Liver (tissue), 9 donors: ENCODE results near the gene PTER. TPM values are rescaled to one million over a fixed set of nuclear protein-coding genes. Genes with fewer than 3 reads are reported as not detected.

Experiments
- DNase-seq: peaks from one replicate; pipeline ENCODE4 v3.0.0-alpha.2; 2017; ENCODE audit warnings: low spot score
- H3K27ac ChIP-seq, 2 donors: one replicate each; pipeline ENCODE4 v1.7.0; 2013; ENCODE audit warnings: inconsistent platforms in 2 of 2, low read length in 2 of 2, control low read depth in 1 of 2, low read depth in 1 of 2, mild to moderate bottlenecking in 1 of 2
- H3K27me3 ChIP-seq, 4 donors: one replicate each; pipeline versions ENCODE4 v1.6.1 to v1.7.0; 2013; ENCODE audit warnings: low read length in 3 of 4, inconsistent platforms in 1 of 4, mild to moderate bottlenecking in 1 of 4, moderate library complexity in 1 of 4; ENCODE audit not compliant: control insufficient read depth in 4 of 4, insufficient read depth in 4 of 4
- H3K36me3 ChIP-seq, 4 donors: one replicate each; pipeline versions ENCODE4 v1.6.1 to v1.7.0; 2013; ENCODE audit warnings: low read length in 3 of 4, mild to moderate bottlenecking in 3 of 4, low read depth in 1 of 4, moderate library complexity in 1 of 4; ENCODE audit not compliant: control insufficient read depth in 4 of 4, insufficient read depth in 3 of 4
- H3K4me1 ChIP-seq, 4 donors: one replicate each; pipeline versions ENCODE4 v1.6.1 to v1.7.0; 2013; ENCODE audit warnings: low read length in 3 of 4, mild to moderate bottlenecking in 3 of 4, moderate library complexity in 1 of 4; ENCODE audit not compliant: control insufficient read depth in 4 of 4, insufficient read depth in 4 of 4
- H3K4me3 ChIP-seq, 3 donors: one replicate each; pipeline versions ENCODE4 v1.6.1 to v1.7.0; 2013; ENCODE audit warnings: low read length in 3 of 3, control low read depth in 1 of 3, low read depth in 1 of 3, mild to moderate bottlenecking in 1 of 3
- H3K9ac ChIP-seq, 2 donors: one replicate each; pipeline ENCODE4 v1.7.0; 2013; ENCODE audit warnings: low read length in 2 of 2, mild to moderate bottlenecking in 2 of 2, moderate library complexity in 2 of 2, control low read depth in 1 of 2, low read depth in 1 of 2
- H3K9me3 ChIP-seq, 4 donors: one replicate each; pipeline versions ENCODE4 v1.6.1 to v1.7.0; 2013; ENCODE audit warnings: low read length in 3 of 4; ENCODE audit not compliant: control insufficient read depth in 4 of 4
- ATF3 ChIP-seq: IDR thresholded peaks from 2 replicates; pipeline ENCODE4 v1.6.1; 2016; ENCODE audit warnings: antibody characterized with exemption
- CTCF ChIP-seq: fragments of 150-350 bp; IDR thresholded peaks from 2 replicates; pipeline ENCODE4 v1.5.1; 2017; ENCODE audit warnings: improper control_type of control experiment, low read depth, low read length; ENCODE audit not compliant: missing input control
- EGR1 ChIP-seq, 2 donors: IDR thresholded peaks; 2 replicates each; pipeline ENCODE4 v1.6.1; 2016 to 2018; ENCODE audit warnings: antibody characterized with exemption in 2 of 2, low read depth in 2 of 2
- FOXA1 ChIP-seq: IDR thresholded peaks from 2 replicates; pipeline ENCODE4 v1.6.1; 2016; ENCODE audit warnings: antibody characterized with exemption
- FOXA2 ChIP-seq: IDR thresholded peaks from 2 replicates; pipeline ENCODE4 v1.6.1; 2016; ENCODE audit warnings: antibody characterized with exemption
- GABPA ChIP-seq, 2 donors: IDR thresholded peaks in 1 of 2; conservative IDR thresholded peaks in 1 of 2; 2 replicates each; pipeline ENCODE4 v1.6.1; 2016; ENCODE audit warnings: antibody characterized with exemption in 2 of 2, mild to moderate bottlenecking in 1 of 2, moderate library complexity in 1 of 2
- HNF4A ChIP-seq, 2 donors: conservative IDR thresholded peaks; 2 replicates each; pipeline ENCODE4 v1.6.1; 2016; ENCODE audit warnings: antibody characterized with exemption in 2 of 2, mild to moderate bottlenecking in 2 of 2
- HNF4G ChIP-seq: IDR thresholded peaks from 2 replicates; pipeline ENCODE4 v1.6.1; 2016; ENCODE audit warnings: antibody characterized with exemption
- MAX ChIP-seq: IDR thresholded peaks from 2 replicates; pipeline ENCODE4 v1.6.1; 2016; ENCODE audit warnings: antibody characterized with exemption
- NR2F2 ChIP-seq: IDR thresholded peaks from 2 replicates; pipeline ENCODE4 v1.6.1; 2016; ENCODE audit warnings: antibody characterized with exemption
- RAD21 ChIP-seq, 2 donors: IDR thresholded peaks; 2 replicates each; pipeline ENCODE4 v1.6.1; 2016; ENCODE audit warnings: antibody characterized with exemption in 2 of 2, mild to moderate bottlenecking in 2 of 2
- REST ChIP-seq: IDR thresholded peaks from 2 replicates; pipeline ENCODE4 v1.6.1; 2016; ENCODE audit warnings: antibody characterized with exemption, mild to moderate bottlenecking
- RXRA ChIP-seq, 2 donors: IDR thresholded peaks; 2 replicates each; pipeline ENCODE4 v1.6.1; 2017 to 2018; ENCODE audit warnings: antibody characterized with exemption in 2 of 2, mild to moderate bottlenecking in 1 of 2
- SP1 ChIP-seq: IDR thresholded peaks from 2 replicates; pipeline ENCODE4 v1.6.1; 2018; ENCODE audit warnings: antibody characterized with exemption, mild to moderate bottlenecking
- TAF1 ChIP-seq: conservative IDR thresholded peaks from 2 replicates; pipeline ENCODE4 v1.6.1; 2016; ENCODE audit warnings: antibody characterized with exemption, mild to moderate bottlenecking
- YY1 ChIP-seq: IDR thresholded peaks from 2 replicates; pipeline ENCODE4 v1.6.1; 2016; ENCODE audit warnings: antibody characterized with exemption, mild to moderate bottlenecking
- ZBTB33 ChIP-seq: IDR thresholded peaks from 2 replicates; pipeline ENCODE4 v1.6.1; 2016; ENCODE audit warnings: antibody characterized with exemption
- WGBS: extraction: QIAGEN DNeasy Blood & Tissue Kit; methylation state at CpG from one replicate; pipeline ENCODE4 v1.1.7; 2013; 5-methylcytosine and 5-hydroxymethylcytosine counted together
- polyA plus RNA-seq, 2 donors: library from polyadenylated mRNA; stranded (reverse) in 1 of 2; unstranded in 1 of 2; fragments of 200-250 nt in 1 of 2; fragments of >200 nt in 1 of 2; fragmentation: Nextera tagmentation in 1 of 2; extraction: Ambion mirVana in 1 of 2; gene quantifications; one replicate each; pipeline versions ENCODE4 v1.2.1 to v1.2.3, GENCODE V29; 2013 to 2015
- total RNA-seq, 2 donors: library from RNA; depleted of rRNA; stranded (reverse); fragments of >200 nt; gene quantifications; one replicate each; pipeline ENCODE4 v1.2.3, GENCODE V29; 2014
- donor health status: healthy.
- donor health status: healthy.
- donor health status: healthy.
- donor health status: healthy.
- donor health status: healthy.

Gene PTER
- total and polyA plus RNA-seq, 4 donors: 4.4 to 15.7 (median 8.9) TPM

GRCh38 chr10:16392531-16393069 is 44.2 kb upstream of the PTER start:
- 42% methylated on average over 3 of the region's 3 CpGs for WGBS
- no peak for TF ChIP-seq RAD21 (IDR thresholded peaks at IDR 0.05)
- no peak for TF ChIP-seq HNF4A (conservative IDR thresholded peaks at IDR 0.05)
- TF ChIP-seq FOXA2: no peak
- no peak for TF ChIP-seq GABPA (IDR thresholded peaks at IDR 0.05 in 1 of 2, conservative IDR thresholded peaks at IDR 0.05 in 1 of 2)
- TF ChIP-seq REST: no peak
- no peak for TF ChIP-seq ATF3
- TF ChIP-seq RXRA (IDR thresholded peaks at IDR 0.05): no peak
- TF ChIP-seq MAX: no peak
- TF ChIP-seq YY1: no peak
- no peak for TF ChIP-seq CTCF
- TF ChIP-seq FOXA1: no peak
- no peak for TF ChIP-seq EGR1 (IDR thresholded peaks at IDR 0.05; ENCODE audit: low read depth in 2 of 2)
- TF ChIP-seq HNF4G: no peak
- TF ChIP-seq ZBTB33: no peak
- no peak for TF ChIP-seq SP1
- no peak for TF ChIP-seq NR2F2
- no peak for TF ChIP-seq TAF1
- Histone ChIP-seq H3K27me3 (no peaks in the 10 kb centered on the region), H3K27ac (no peak overlapping the region), H3K36me3 (no peaks in the 10 kb centered on the region), H3K4me1 (no peaks in the 10 kb centered on the region), H3K9ac (no peak overlapping the region), H3K9me3 (no peaks in the 10 kb centered on the region), H3K4me3 (no peak overlapping the region)
- no peak for DNase-seq
